ENCODE measurements around the gene DMC1. TPM values are rescaled to one million over a fixed set of nuclear protein-coding genes. Genes with fewer than 3 reads are reported as not detected.
A peak's percentile ranks its signal among the peaks of the same experiment; 100 is the strongest.

The DMC1 gene
- total and polyA plus RNA-seq, 10 of the 15 experiments (the other 5 are each of a cell fraction or from before 2014, with no cell fraction given) = 1.0 to 21.0 (median 4.5) TPM

DNA sequence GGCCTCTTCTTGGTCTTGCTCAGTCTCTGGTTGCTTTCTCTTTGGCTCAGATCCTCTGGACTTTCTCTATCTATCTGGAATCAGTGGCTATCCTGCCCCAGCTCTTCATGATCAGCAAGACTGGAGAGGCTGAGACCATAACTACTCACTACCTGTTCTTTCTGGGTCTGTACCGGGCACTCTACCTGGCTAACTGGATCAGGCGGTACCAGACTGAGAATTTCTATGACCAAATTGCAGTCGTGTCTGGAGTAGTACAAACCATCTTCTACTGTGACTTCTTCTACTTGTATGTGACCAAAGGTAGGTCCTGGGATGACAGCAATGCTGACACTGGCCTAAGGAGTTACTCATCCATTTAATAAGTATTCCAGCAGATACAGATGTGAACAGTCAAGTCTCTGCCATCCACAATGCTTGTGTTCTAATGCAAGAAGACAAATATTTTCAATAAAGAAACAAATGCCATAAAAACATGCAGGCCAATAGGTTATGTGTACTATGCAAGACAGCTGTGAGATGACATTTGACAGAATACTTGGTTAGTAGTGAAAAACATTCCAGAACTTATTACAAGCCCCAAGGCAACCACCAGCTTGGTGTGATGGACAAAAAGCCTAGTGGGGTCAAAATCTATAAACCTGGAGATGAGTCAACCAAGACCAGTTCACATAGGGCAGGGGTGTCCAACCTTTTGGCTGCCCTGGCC lies 88.7 kb downstream of the DMC1 start:
- in situ Hi-C loops (cut with MboI) = no loop called here
- intact Hi-C loops (cut with micrococcal nuclease; ENCODE audit: unreplicated experiment) = loop anchor here (10.0 kb wide), 1 partner anchor 427 kb away; the partner anchor contains the start of gene PICK1
- H2AFZ ChIP-seq (ENCODE audit: control insufficient read depth, low read depth, low read length) = no peak overlapping the region
- H3K36me3 ChIP-seq (ENCODE audit: control insufficient read depth in 2 of 2, insufficient read depth in 2 of 2, low read length in 1 of 2) = peaks cover 9 to 32% of the 10 kb centered on the region in 2 experiments
- BruUV-seq (replicated peaks) = no TSS peak
- RAD21 ChIA-PET (ENCODE audit: unreplicated experiment) = no interaction called here
- CTCF ChIA-PET = interaction anchor here (0.6 kb wide), 1 partner anchor 591 kb away, joined by 3 read pairs; no protein-coding TSS in a partner anchor
- H3K79me2 ChIP-seq (ENCODE audit: control insufficient read depth, insufficient read depth, low read length) = no peaks in the 10 kb centered on the region
- whole genome bisulfite sequencing (ENCODE audit: insufficient coverage, insufficient replicate concordance, low lambda C conversion rate, missing lambda C conversion rate) = 98% methylated on average over 3 of the region's 3 CpGs
- FAIRE-seq (no peak), ATAC-seq (no peak; the same call in 2 of the 3 replicates), DNase-seq (ENCODE audit: low read depth, low spot score) (no peak)
- H4K20me1 ChIP-seq (ENCODE audit: control insufficient read depth, insufficient read depth) = no peaks in the 10 kb centered on the region; the same call in 1 of the 2 replicates
- POLR2A ChIA-PET = interaction anchor here (0.5 kb wide), 1 partner anchor 21 kb away, joined by 4 read pairs; no protein-coding TSS in a partner anchor
- no peak overlapping the region for H3K4me3 ChIP-seq
- H3K9ac ChIP-seq (ENCODE audit: control insufficient read depth, insufficient read depth, low read length) = no peak overlapping the region
- H3K27me3 ChIP-seq (replicated peaks in 1 of 2; ENCODE audit: control insufficient read depth in 2 of 2, insufficient read depth in 2 of 2, low read length in 1 of 2) = no peaks in the 10 kb centered on the region
- H3K4me1 ChIP-seq (ENCODE audit: control insufficient read depth, insufficient read depth, low read length) = no peaks in the 10 kb centered on the region
- TF ChIP-seq RAD21 (IDR thresholded peaks at IDR 0.05; ENCODE audit: insufficient read depth, low read depth, low read length) (no peak), IRF4 (IDR thresholded peaks at IDR 0.05; ENCODE audit: low read depth, low read length) (no peak), SREBF2 (IDR thresholded peaks at IDR 0.05; ENCODE audit: low read length) (no peak), RAD51 (IDR thresholded peaks at IDR 0.05) (no peak), POU2F2 (IDR thresholded peaks at IDR 0.05; ENCODE audit: borderline replicate concordance, low read depth, low read length) (0 out of 3 replicates have a peak, but pooled peaks have one; percentile 8), POLR2A (IDR thresholded peaks at IDR 0.05; ENCODE audit: low read depth, low read length) (0 out of 2 replicates have a peak, but pooled peaks have one; percentile 31), PML (IDR thresholded peaks at IDR 0.05; ENCODE audit: low read length) (0 out of 2 replicates have a peak, but pooled peaks have one; percentile 66)
- TF ChIP-seq, protein P1, sequence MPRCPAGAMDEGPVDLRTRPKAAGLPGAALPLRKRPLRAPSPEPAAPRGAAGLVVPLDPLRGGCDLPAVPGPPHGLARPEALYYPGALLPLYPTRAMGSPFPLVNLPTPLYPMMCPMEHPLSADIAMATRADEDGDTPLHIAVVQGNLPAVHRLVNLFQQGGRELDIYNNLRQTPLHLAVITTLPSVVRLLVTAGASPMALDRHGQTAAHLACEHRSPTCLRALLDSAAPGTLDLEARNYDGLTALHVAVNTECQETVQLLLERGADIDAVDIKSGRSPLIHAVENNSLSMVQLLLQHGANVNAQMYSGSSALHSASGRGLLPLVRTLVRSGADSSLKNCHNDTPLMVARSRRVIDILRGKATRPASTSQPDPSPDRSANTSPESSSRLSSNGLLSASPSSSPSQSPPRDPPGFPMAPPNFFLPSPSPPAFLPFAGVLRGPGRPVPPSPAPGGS (IDR thresholded peaks at IDR 0.05; ENCODE audit: borderline replicate concordance, insufficient read depth, low read depth, low read length, poor library complexity, severe bottlenecking) = peak; percentile 31
- H3K27ac ChIP-seq (ENCODE audit: control insufficient read depth, insufficient read depth) = no peak overlapping the region
- SMC1A ChIA-PET (ENCODE audit: uncharacterized antibody, unreplicated experiment) = interaction anchor here (1.6 kb wide), 1 partner anchor 10 kb away, joined by 6 read pairs; no protein-coding TSS in a partner anchor
- no peaks in the 10 kb centered on the region for H3K9me3 ChIP-seq (replicated peaks; ENCODE audit: control insufficient read depth, insufficient read depth, low read length)
- no peak overlapping the region for H3K4me2 ChIP-seq (ENCODE audit: control insufficient read depth, insufficient read depth)

Data from GM12878 (cell line).